GM19043 (cell line): ENCODE data around the gene TXNRD1.
"Not testable (repeated sequence)": the region's sequence is repeated elsewhere in the genome, so short reads cannot be mapped to it uniquely, and the experiment has no call there.

ENCODE experiments used
- ATAC-seq: cut with Tn5 transposase; IDR thresholded peaks from one replicate; pipeline ENCODE4 v1.9.1; 2021; ENCODE audit warnings: low read depth; ENCODE audit not compliant: unreplicated experiment

The TXNRD1 gene

DNA sequence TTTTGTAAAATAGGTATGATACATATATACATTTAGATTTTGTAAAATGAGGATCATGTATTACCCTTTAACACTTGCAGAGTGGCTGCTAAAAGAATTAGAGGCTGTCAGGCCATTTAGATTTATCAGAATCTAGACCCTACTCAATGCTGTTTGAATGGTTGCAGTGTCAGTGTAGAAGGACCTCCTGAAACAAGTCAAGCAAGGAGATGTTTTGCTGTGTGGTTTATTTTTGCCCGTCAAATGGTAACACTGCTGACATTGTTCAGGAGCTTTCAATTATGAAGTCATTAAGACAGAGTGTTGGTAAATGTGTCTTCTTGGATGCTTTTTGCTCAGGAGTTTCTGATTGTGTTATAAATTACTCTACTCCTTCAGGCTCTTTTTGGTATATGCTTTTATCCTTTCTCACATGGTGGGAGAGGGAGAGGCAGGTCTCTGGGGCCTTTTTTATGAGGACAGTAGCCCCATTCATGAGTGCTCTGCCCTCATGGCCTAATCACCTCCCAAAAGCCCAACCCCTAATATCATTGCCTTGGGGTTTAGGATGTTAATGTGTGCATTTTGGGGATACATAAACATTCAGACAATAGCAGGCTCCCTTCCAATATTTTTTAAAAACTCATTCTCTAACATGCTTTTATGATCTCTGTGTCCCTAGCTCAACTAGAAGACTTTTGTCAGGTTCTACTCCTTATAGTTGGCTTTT lies 104.5 kb downstream of the TXNRD1 start:
- no peak for ATAC-seq

DNA sequence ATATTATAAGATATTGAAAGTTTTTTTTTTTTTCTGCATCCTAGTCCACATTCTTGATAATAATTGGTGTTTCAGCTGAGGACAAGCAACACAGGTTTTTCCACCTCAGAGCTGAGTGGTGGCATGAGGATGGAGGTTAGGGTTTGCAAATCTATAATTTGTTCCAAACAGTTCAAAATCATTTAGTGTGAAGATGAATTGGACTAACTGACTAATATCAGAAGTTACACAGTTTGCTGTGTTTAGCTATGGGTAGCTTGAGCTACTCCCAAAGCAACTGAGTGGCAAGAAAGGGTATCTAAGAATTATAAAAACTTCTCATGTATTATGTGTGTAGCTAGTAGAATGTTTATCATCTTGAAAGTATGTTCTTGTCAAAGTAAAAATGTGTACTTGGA lies 105.0 kb downstream of the TXNRD1 start:
- ATAC-seq: no peak

DNA sequence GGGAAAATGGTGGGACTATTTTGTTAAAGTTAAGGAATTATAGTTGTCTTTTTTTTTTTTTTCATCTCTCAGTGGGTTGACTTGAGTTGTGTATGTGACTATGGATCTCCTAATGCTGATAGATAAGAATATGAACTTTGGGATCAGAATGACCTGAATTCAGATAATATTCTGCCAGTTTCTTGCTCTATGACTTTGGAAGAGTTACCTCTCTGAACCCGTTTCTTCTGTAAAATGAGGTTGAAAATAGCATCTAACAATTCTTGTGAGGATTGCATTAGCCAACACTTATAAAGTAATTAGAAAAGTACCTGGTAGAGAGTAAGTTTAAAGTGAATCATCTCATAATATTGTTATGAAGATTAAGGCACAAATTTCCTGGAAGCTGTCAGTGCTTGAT lies 106.4 kb downstream of the TXNRD1 start:
- no peak for ATAC-seq

DNA sequence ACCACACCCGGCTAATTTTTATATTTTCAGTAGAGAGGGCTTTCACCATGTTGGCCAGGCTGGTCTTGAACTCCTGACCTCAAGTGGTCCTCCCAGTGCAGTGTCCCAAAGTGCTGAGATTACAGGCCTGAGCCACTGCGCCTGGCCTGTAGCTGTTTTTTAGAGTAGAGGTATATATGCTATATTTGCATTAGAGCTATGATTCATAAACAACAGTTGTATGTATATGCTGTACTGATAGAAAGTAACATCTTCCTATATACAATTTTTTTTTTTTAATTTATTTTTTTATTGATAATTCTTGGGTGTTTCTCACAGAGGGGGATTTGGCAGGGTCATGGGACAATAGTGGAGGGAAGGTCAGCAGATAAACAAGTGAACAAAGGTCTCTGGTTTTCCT lies 107.0 kb downstream of the TXNRD1 start:
- ATAC-seq: not testable (repeated sequence)

DNA sequence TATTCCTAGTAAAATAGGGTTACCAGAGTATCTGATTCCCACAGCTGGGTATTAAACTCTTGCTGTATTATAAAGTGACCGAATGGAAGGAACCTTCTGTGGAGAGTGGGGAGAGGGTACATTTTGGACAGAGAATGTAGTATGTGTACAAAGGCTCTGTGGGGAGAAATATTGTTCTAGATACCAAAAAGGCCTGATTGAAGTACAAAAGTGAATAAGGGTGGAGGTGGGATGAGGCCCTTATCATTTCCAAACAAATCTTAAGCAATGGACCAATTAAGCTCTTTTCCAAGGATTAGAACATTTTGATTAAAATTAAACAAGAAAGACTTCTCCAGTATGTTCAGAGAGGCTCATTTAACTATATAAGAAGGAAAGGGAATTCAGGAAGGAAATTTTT lies 108.3 kb downstream of the TXNRD1 start:
- no peak for ATAC-seq

DNA sequence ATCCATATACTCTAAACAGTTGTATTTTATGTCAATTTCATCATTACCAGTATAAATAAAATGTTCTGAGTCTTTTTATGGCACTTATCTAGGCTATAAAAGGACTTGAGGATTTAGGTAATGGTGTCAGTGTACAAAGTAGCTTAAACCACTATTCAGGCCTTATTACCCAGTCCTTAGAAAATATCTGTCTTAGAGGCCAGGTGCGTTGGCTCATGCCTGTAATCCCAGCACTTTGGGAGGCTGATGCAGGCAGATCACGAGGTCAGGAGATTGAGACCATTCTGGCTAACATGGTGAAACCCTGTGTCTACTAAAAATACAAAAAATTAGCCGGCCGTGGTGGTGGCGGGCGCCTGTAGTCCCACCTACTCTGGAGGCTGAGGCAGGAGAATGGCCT lies 112.7 kb downstream of the TXNRD1 start:
- ATAC-seq: not testable (repeated sequence)

DNA sequence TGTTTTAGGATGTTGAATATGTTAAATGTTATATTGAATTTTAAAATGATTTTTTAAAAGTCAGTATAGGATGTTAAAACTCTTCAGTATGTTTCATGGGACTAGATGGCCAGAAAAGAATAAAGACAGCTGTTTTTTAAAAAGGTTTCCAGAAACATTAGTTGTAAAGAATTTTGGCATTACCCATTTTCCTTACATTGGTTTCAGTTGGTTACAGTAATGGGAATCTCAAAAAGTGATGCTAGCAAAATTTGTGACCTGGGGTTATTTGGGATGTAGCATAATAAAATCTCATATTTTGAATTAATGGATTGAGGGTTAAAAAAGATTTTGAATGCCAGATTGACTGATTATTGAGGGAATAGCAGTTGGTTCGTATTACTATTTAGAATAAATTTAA lies 113.2 kb downstream of the TXNRD1 start:
- no peak for ATAC-seq

DNA sequence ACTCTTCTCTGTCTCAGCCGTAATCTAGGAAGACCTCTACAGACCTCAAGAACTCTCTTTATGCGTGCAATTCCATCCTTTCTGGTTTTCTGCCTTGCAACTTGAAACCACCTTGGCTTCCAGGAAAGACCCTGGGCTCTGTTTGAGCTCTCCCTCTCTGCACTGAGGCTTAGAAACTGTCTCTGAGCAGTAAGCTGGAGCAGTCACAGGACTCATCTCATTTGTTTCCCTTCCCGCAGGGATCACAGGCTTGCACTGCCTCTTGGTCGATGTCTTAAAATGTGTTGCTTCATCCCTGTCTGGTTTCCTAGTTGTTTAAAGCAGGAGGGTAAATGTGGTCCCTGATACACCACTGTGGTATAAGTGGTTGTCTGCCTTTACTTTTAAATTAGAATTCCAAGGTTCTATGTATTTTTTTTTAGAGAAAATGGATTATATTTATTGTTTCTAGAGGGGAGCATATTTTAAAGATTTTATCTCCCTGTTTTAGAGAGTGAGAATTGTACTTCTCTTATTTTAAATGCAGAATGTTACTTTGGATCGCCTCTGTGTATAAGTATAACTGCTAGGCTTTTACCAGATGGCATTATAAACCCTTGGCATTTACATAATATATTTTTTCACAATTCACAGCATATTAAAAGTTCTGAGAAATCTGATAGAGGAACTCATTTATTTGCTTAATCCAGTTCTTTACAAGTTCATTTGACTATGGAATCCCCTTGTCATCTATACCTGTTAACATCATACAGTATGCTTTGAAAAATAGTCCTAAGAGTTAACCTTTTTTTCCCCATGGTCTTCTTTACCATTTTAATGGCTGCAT lies 114.3 kb downstream of the TXNRD1 start:
- no peak for ATAC-seq

DNA sequence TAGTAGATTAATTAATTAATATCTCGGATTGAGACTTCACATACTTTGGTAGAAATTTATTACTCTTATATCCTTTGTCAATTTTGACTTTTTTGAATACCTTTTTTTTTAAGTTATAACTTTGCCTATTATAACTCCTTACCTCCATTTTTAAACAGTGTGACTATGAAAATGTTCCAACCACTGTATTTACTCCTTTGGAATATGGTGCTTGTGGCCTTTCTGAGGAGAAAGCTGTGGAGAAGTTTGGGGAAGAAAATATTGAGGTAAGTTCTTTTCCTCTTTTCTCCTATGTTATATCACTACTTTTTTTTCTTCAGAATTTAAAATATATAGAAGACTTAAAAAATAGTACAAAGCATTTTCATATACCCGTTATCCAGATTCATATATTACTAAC lies 115.8 kb downstream of the TXNRD1 start:
- ATAC-seq: no peak

DNA sequence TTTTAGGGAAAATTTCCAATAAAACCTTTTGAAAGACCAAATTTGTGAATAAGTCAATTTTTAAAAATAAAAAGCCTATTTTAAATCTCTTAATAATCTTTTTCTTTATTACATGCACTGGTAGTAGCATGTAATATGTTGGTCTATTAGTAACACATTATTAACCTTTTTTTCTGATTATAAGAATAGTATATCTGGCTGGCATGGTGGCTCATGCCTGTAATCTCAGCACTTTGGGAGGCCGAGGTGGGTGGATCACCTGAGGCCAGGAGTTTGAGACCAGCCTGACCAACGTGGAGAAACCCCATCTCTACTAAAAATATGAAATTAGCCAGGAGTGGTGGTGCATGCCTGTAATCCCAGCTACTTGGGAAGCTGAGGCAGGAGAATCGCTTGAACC lies 116.7 kb downstream of the TXNRD1 start:
- not testable (repeated sequence) for ATAC-seq

DNA sequence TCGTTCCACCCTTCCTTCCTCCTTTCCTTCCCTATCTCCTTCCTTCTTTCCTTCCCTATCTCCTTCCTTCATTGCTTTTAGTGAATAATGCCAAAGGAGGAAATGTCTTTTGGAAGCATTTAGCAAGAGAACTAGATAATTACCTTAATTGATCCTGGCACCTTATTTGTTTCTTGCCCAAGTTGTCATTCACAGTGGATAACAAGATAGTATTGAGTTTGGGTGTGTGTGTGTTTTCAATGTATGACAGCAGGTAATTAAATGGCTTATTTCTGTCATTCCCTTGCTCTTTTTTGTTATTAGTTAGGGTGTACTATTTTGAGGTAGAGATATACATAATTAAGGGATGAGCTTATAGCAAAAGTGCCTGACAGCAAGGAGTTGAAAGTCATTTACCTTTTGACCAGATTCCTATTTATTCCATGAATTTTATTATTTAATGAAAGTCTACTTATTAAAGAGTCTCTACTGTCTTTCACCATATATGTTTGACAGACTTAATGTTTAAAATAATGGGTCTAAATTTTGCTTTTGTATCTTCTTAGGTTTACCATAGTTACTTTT lies 118.2 kb downstream of the TXNRD1 start:
- ATAC-seq: no peak

DNA sequence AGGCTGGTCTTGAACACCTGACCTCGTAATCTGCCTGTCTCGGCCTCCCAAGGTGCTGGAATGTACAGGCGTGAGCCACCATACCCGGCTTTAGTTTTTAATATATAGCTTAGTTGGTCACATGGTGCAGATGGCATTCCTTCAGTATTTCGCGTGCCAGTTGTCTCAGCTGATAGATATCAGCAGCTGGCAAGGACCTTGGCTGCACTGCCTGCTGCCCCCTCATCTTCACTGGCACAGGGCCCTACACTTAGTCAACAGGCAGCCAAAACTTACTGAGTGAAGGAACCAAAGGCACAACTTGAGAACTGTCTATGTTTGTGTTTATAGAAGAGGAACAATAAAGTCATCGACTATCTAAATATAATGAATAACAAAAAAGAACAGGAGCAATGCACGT lies 119.0 kb downstream of the TXNRD1 start:
- ATAC-seq: no peak

DNA sequence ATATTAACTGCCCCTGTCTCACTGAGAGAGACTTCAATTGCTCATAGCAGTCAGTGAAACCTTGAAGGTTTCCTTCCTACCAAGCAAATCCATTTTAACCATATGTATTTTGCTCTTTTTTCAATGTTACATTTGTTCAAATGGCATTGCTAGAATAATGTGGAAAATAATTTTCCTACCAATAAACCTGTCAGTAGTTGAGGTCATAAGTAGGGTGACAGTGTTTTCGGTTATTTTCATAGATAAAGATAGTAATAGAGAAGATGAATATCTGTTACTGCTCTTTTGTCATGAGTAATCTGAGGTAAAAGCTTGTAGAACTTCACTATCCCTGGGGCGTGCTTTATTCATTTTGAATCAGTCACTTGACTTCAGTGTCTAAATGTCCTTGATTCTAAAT lies 120.5 kb downstream of the TXNRD1 start:
- ATAC-seq: no peak

DNA sequence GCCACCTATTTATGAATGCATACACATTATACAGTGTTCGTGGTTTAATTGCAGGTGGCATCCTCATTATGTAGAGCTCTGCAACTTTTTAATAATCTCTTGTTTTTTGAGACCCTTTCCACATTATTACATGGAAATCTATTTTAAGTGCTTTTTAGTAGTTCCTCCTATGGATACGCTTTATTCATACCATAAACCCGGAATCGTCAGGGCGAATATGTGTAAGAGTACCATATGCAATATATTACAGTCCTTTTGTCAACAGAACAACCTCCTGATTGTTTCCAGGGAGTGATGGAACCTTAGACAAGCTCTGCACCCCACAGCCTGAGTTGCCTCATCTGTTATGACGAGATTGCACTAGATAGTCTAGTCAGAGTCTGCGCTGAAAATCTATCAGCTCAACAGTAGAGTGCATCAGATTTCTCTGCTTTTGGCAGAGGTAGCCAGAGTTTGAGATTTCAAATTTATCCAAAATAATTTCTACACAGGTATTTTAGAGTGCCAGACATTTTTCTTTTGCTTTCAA lies 121.5 kb downstream of the TXNRD1 start:
- ATAC-seq: no peak

DNA sequence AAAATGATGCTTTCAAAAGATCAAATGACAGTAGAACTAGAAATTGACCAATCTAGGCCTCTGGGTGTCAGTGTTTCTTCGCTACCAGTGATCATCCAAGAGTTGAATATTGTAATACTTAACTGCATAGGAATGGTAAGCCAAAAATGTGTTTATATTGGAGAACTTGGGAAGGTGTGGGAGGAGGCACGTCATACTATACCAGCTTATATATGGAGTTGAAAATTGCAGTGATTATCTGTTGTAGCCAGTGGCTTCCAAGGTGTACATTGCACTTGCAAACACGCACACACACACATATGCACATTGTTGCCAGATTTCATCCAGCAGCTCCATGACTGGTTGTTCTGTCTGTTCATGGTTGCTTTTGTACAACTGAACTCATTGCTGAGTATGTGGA lies 124.1 kb downstream of the TXNRD1 start:
- ATAC-seq: no peak

DNA sequence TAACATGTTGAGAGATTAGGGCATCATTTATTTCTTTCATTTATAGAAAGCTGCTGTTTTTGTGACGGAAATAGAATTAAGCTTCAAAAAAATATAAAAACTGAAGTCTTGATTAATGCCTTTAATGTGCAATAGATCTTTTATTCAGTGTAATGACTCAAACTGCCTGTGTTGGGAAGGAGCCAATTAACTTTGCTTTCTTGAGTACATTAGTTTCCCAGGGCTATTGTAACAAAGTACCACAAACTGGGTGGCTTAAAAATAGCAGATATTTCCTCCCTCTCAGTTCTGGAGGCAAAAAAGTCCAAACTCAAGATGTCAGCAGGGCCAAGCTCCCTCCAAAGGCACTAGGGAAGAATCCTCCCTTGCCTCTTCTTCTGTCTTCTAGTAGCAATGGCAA lies 124.6 kb downstream of the TXNRD1 start:
- ATAC-seq: no peak

DNA sequence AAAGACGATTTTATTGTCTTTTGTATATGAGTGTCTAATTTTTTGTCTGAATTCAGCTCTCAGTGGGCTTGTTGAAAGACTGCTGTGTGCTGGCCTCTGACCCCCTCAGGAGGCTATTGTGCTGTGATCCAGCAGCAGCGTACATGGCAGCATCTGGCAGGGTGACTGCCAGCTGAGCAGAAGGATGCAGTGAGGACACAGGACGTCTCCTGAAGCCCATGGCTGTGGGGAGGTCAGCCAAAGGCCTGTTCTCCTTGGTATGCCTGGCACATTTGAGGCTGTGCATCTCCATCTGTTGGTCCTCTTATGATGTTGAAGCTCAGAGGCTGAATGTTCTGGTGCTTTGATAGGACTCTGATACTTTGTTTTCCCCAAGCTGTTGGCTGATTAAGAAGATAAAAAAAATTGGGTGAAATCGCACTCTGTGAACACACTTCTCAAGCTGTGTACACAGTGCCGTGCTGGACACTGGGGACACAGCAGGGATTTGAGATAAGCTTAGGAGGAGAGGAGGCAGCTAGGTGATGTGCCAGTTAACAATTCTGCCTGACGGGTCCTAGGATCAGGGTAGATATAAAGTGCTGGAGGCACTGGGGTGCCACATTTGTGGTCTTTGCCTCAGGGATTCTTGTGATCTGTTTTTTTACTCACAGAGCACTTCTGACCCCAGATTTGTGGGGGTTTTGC lies 125.5 kb downstream of the TXNRD1 start:
- no peak for ATAC-seq

DNA sequence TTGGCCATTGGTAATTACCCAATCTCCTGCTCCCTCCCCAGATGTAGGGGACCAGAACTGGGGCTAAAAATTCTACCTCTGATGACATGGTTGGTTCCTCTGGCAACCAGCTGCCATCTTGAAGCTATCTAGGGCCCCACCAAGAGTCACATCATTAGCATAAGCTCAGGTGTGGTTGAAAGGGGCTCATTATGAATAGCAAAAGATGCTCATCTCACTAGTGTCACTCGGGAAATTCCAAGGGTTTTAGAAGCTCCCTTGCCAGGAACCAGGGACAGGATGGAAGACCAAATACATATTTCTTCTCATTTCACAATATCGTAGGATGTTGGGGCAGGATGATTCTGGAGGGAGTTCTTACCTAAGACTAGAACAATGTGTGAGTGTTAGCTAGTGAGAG lies 126.6 kb downstream of the TXNRD1 start:
- ATAC-seq: no peak

DNA sequence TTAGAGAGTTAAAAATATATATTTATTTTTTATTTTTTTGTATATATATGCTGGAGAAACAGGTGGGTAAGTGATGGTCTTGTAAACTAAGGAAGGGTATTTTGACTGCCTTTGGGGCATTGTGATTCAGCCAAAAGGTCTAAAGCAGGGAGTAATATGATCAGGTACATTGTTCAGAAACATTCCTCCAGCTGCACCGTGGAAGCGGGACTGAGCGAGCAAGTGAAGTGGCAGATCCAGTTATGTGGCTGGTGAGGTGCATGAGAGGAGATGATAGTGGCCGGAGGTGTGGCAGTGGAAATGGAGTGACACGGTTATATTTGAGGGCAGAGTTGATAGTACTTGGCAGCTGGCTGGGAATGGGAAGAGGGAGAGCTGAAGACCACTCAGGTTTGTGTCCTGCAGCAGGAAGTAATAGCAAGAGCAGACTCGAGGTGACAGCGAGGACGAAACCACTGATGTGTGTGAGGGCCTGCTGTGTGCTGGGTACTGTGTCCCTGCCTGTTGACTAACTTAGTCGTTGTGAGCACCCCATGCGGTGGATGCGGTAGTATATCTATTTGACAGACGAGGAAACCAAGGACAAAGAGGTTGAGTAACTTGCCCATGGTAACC lies 127.2 kb downstream of the TXNRD1 start:
- ATAC-seq: no peak

DNA sequence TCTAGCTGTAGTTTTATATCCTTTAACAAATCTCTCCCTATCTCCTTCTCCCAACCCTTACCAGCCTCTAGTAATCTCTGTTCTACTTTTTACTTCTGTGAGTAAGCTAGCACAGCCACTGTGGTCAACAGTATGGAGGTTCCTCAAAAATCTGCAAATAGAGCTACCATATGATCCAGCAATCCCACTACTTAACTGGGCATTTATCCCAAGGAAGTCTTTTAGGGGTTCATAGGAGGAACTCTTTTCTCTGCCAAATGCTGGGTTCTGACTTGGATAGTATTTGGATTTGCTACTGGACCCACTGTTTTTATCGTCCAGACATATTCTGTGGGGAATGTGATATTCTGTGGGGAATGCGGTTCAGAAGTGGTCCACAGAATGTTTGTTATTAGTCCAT lies 129.1 kb downstream of the TXNRD1 start:
- ATAC-seq: no peak
